Kidney capillary endothelial cell (primary cell): Measurements from ENCODE around the gene KCTD15.

ENCODE experiments used
- DNase-seq: peaks from one replicate; pipeline ENCODE4 v3.0.0-alpha.2; 2018; ENCODE audit warnings: low spot score

KCTD15 gene

DNA sequence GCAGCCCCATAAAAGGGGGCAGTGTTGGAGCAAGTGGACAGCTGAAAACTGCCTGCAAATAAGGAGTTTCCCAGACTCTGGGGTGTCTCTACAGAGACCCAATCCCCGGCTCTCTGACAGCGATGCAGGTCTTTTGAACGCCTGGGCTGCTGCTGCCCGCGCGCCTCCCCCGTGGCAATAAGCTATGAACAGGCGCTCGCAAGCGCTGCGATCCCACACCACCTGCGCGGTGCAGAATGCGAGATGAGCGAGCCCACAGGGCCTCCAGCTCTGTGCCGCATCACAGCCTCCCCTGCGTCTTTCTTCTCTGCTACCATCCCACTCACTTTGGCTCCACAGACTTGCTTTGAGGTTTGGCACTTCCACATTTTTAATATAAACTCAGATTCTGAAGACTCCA lies 62.3 kb downstream of the KCTD15 start:
- no peak for DNase-seq

DNA sequence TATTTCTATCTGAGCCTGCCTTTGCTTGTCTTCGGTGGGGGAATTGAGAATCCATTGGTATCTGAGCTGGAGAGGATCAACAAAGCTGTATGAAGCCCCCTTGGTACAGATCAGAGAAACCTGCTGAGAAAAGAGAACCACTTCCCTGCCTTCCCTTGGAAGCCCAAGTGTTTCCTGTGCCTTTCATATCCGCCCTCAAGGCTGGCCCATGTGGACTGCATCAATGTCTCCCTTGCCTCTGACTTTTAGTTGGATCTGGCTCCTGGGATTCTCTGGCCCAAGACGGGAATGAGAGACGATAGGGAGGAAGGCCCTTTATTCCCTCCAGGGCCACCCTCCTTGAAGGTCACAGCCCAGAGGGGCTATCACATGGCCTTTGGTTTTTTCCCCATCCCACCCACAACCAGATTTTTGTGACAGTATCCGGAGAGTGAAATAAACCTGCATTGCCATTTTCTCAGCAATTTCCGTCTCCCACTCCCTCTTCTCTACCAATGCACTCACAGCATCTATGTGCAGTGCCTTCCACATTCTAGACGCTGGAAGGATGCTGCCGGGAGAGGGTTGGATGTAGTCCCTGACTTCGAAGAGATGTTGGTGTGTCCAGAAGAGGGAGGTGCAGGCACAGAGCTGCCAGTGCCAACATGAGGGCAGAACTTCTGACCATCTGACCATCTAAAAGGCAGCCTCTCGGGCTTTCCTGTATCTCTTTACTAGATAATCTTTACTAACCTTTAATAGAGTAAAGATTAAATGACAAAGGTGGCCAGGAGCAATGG lies 63.8 kb downstream of the KCTD15 start:
- DNase-seq: no peak

GRCh38 chr19:33861950-33862349 lies 65.3 kb downstream of the KCTD15 start:
- no peak for DNase-seq

GRCh38 chr19:33862981-33863380 lies 66.3 kb downstream of the KCTD15 start:
- no peak for DNase-seq

- DNase-seq: no peak
These were observed 66.8 kb downstream of the KCTD15 start for GRCh38 chr19:33863436-33863835.

GRCh38 chr19:33864311-33864850 lies 67.7 kb downstream of the KCTD15 start:
- no peak for DNase-seq

DNA sequence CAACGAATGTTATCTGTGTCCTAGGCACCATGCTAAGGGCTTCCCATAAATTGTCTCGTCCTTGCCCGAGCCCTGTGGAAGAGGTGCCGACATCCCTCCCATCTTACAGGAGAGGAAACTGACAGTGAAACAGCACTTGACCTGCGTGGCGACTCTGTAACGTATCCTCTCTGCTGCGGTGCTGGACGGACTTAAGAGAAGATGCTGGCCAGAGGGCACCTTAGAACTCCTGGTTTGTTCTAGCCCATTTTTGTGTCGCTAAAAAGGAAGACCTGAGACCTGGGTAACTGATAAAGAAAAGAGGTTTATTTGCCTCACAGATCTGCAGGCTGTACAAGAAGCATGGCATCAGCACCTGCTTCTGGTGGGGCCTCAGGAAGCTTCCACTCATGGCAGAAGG lies 68.6 kb downstream of the KCTD15 start:
- DNase-seq: no peak
